GM12878 (cell line): Measurements from ENCODE around the gene CTSW.

ENCODE experiments used
- CBX5 ChIP-seq: sonication (generic); IDR thresholded peaks from 2 replicates; pipeline ENCODE4 v1.6.1; 2016; ENCODE audit warnings: low read depth, moderate library complexity, mild to moderate bottlenecking, inconsistent platforms
- CTCF ChIP-seq, 3 experiments: IDR thresholded peaks in 2 of 3; conservative IDR thresholded peaks in 1 of 3; 2 replicates each; pipeline ENCODE4 v1.5.1; 2011; ENCODE audit warnings: low read depth in 3 of 3, low read length in 3 of 3, mild to moderate bottlenecking in 3 of 3, control low read depth in 2 of 3, moderate library complexity in 2 of 3, inconsistent platforms in 1 of 3, mixed read lengths in 1 of 3; ENCODE audit not compliant: control insufficient read depth in 2 of 3, insufficient read depth in 1 of 3; ENCODE audit errors: extremely low read depth in 1 of 3
- TF ChIP-seq, protein P1 (sequence below): IDR thresholded peaks from 2 replicates; pipeline ENCODE4 v1.6.1; 2012; ENCODE audit warnings: low read length, inconsistent platforms

GRCh38 chr11:65862941-65863888 is 16.4 kb upstream of the CTSW start:
- TF ChIP-seq, protein P1, sequence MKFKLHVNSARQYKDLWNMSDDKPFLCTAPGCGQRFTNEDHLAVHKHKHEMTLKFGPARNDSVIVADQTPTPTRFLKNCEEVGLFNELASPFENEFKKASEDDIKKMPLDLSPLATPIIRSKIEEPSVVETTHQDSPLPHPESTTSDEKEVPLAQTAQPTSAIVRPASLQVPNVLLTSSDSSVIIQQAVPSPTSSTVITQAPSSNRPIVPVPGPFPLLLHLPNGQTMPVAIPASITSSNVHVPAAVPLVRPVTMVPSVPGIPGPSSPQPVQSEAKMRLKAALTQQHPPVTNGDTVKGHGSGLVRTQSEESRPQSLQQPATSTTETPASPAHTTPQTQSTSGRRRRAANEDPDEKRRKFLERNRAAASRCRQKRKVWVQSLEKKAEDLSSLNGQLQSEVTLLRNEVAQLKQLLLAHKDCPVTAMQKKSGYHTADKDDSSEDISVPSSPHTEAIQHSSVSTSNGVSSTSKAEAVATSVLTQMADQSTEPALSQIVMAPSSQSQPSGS: no peak
- TF ChIP-seq CBX5 (no peak), CTCF (IDR thresholded peaks at IDR 0.05 in 2 of 3, conservative IDR thresholded peaks at IDR 0.05 in 1 of 3; ENCODE audit: control insufficient read depth in 2 of 3, extremely low read depth in 1 of 3, insufficient read depth in 1 of 3, low read depth in 3 of 3, low read length in 3 of 3) (no peak)
